Uterus (tissue), 4 donors: ENCODE results near the gene GIT1. TPM values are rescaled to one million over a fixed set of nuclear protein-coding genes. Genes with fewer than 3 reads are reported as not detected.
A peak's percentile ranks its signal among the peaks of the same experiment; 100 is the strongest.

ENCODE experiments used
- DNase-seq, 2 donors: peaks; one replicate each; pipeline ENCODE4 v3.0.0-alpha.2; 2019 to 2020
- H3K27ac ChIP-seq, 2 donors: fragments of 200-600 bp; sonication (generic); 1 replicate in 1 of 2; 2 replicates in 1 of 2; pipeline ENCODE4 v1.5.1; 2016 to 2018
- H3K27me3 ChIP-seq, 2 donors: fragments of 200-600 bp; sonication (generic); one replicate each; pipeline ENCODE4 v1.5.1; 2018 to 2019; ENCODE audit warnings: control low read depth in 1 of 2
- H3K36me3 ChIP-seq, 2 donors: fragments of 200-600 bp; sonication (generic); one replicate each; pipeline ENCODE4 v1.5.1; 2019; ENCODE audit warnings: control low read depth in 1 of 2
- H3K4me1 ChIP-seq, 2 donors: fragments of 200-600 bp; sonication (generic); one replicate each; pipeline ENCODE4 v1.5.1; 2018 to 2019; ENCODE audit warnings: control low read depth in 1 of 2
- H3K4me3 ChIP-seq, 2 donors: fragments of 200-600 bp; sonication (generic); 1 replicate in 1 of 2; 2 replicates in 1 of 2; pipeline ENCODE4 v1.5.1; 2018 to 2019; ENCODE audit warnings: mild to moderate bottlenecking in 1 of 2
- H3K9me3 ChIP-seq, 2 donors: fragments of 200-600 bp; sonication (generic); one replicate each; pipeline ENCODE4 v1.5.1; 2019; ENCODE audit warnings: control low read depth in 1 of 2
- CTCF ChIP-seq, 4 experiments: fragments of 200-600 bp in 2 of 4; fragments of 450-650 bp in 2 of 4; sonication (generic) in 2 of 4; IDR thresholded peaks; one replicate each; pipeline ENCODE4 v1.5.1; 2016 to 2019; ENCODE audit warnings: antibody characterized with exemption in 4 of 4, mild to moderate bottlenecking in 2 of 4, moderate library complexity in 1 of 4
- POLR2A ChIP-seq, 2 donors: fragments of 450-650 bp; IDR thresholded peaks; one replicate each; pipeline ENCODE4 v1.6.1; 2016; ENCODE audit warnings: antibody characterized with exemption in 2 of 2, mild to moderate bottlenecking in 1 of 2, moderate library complexity in 1 of 2
- intact Hi-C: fragments of 100-400 bp; cut with DNase I; formaldehyde crosslinking; loops from one replicate; pipeline ENCODE4 v1.15.1; 2023; ENCODE audit warnings: low total_unique reads
- total RNA-seq, 4 donors: library from RNA; depleted of rRNA in 3 of 4; stranded (reverse); fragments of >200 nt in 3 of 4; gene quantifications; one replicate each; pipeline versions ENCODE4 v1.1.0 to v1.2.4, GENCODE V29; 2014 to 2023
- donor health status: DM: yes; HTN: yes; CAD: no.

The GIT1 gene
- total RNA-seq, 4 donors from 2014 or later = 13.1 to 75.0 (median 22.9) TPM

DNA sequence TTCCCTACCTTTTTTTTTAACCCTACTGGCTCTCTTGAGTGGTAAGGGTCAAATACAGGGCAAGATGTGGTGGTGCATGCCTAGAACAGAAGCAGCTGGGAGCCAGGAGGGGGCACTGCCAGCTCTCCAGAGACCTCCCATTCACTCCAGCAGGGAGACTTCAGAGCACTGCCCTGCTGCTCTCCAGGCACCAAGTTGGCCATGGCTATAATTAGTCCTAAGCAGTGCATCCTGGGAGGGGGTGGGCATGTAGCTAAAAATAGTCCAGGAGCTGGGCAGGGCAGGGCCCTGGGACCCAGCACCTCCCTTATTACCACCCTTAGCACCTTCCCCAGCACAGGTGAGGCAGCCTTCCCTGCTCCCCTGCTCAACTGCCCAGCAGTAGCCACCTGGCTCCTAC, 29.8 kb upstream of the GIT1 start:
- H3K4me1 ChIP-seq = peaks cover 0 to 18% of the 10 kb centered on the region in 2 donors
- intact Hi-C loops = no loop called here
- H3K27ac ChIP-seq = no peak overlapping the region

GRCh38 chr17:29618272-29619065, 29.0 kb upstream of the GIT1 start:
- Histone ChIP-seq H3K27me3 (peaks cover 0 to 11% of the 10 kb centered on the region in 2 donors), H3K27ac (no peak overlapping the region), H3K36me3 (no peaks in the 10 kb centered on the region), H3K4me1 (peaks cover 0 to 23% of the 10 kb centered on the region in 2 donors), H3K4me3 (peak overlapping the region in 1 of 2 donors; percentile 3), H3K9me3 (no peaks in the 10 kb centered on the region)
- DNase-seq = no peak
- intact Hi-C loops = no loop called here
- TF ChIP-seq CTCF (IDR thresholded peaks at IDR 0.05) (no peak), POLR2A (IDR thresholded peaks at IDR 0.05) (no peak)

More for the DNA sequence above, 29.8 kb upstream of the GIT1 start:
- no peak overlapping the region for H3K4me3 ChIP-seq
- TF ChIP-seq CTCF (IDR thresholded peaks at IDR 0.05) (no peak), POLR2A (IDR thresholded peaks at IDR 0.05) (no peak)
- DNase-seq = no peak
- no peaks in the 10 kb centered on the region for H3K9me3 ChIP-seq
- peaks cover 0 to 11% of the 10 kb centered on the region in 2 donors for H3K27me3 ChIP-seq
- no peaks in the 10 kb centered on the region for H3K36me3 ChIP-seq

DNA sequence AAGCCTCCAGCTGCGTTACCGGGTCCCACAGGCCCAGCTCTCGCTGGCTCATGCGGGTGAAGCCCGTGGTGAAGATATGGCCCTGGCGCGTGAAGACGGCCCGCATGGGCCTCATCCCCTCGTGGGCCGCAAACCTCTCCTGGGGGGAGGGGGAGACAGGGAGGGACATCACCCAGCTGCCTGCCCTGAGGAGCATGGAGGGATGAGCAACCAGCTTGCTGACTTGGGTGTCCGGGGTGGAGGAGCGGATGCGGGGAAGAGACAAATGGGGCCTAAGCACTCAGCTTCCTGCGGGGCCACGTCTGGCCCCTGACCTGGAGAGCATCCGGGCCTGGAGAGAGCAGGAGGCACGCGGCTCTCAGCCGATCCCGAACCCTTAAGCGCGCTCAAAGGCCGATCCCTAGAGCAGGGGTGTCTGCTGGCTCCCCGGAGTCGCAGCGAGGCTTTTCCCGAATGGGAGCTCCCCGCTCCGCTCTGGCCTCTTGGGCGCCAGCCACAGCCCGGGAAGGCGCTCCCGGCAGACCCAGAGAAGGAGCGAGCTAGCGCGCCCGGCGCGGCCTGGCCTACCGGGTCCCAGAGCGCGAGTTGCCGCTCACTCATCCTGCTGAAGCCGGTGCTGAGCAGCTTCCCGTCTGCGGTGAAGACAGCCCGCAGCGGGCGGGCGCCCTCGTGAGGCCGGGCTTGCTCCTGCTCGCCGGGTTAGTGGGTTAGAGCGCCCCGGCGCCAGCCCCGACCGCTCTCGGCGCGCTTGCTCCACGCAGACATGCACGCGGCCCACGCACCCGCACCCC, 28.2 kb upstream of the GIT1 start:
- H3K36me3 ChIP-seq = no peaks in the 10 kb centered on the region
- no peak overlapping the region for H3K27ac ChIP-seq
- TF ChIP-seq CTCF (IDR thresholded peaks at IDR 0.05) (peak; percentile 39 to 52 (median 44)), POLR2A (IDR thresholded peaks at IDR 0.05) (peak in 1 of 2 donors; percentile 6)
- peaks cover 0 to 11% of the 10 kb centered on the region in 2 donors for H3K27me3 ChIP-seq
- intact Hi-C loops = no loop called here
- no peaks in the 10 kb centered on the region for H3K9me3 ChIP-seq
- DNase-seq = peak in 1 of 2 donors; percentile 59
- peaks cover 0 to 26% of the 10 kb centered on the region in 2 donors for H3K4me1 ChIP-seq
- peak overlapping the region; percentile 3 to 11 for H3K4me3 ChIP-seq

GRCh38 chr17:29617125-29617480, 27.7 kb upstream of the GIT1 start:
- no peaks in the 10 kb centered on the region for H3K36me3 ChIP-seq
- H3K4me1 ChIP-seq = peaks cover 0 to 26% of the 10 kb centered on the region in 2 donors
- peaks cover 0 to 11% of the 10 kb centered on the region in 2 donors for H3K27me3 ChIP-seq
- no peaks in the 10 kb centered on the region for H3K9me3 ChIP-seq
- H3K4me3 ChIP-seq = no peak overlapping the region
- intact Hi-C loops = no loop called here
- DNase-seq = peak in 1 of 2 donors; percentile 62
- peak in 3 of 4 experiments; percentile 31 to 56 (median 41) for TF ChIP-seq CTCF (IDR thresholded peaks at IDR 0.05)
- no peak for TF ChIP-seq POLR2A (IDR thresholded peaks at IDR 0.05)
- no peak overlapping the region for H3K27ac ChIP-seq
